HEK293T (cell line): Measurements from ENCODE around the gene FBLN1.

Experiments used
- ELF4 ChIP-seq: fragments of 450-650 bp; IDR thresholded peaks from 2 replicates; pipeline ENCODE4 v1.6.1; 2017; ENCODE audit warnings: antibody characterized with exemption
- FOXM1 ChIP-seq: fragments of 450-650 bp; IDR thresholded peaks from 2 replicates; pipeline ENCODE4 v1.6.1; 2017; ENCODE audit warnings: mild to moderate bottlenecking, borderline replicate concordance

GRCh38 chr22:45565973-45566372 is 63.3 kb downstream of the FBLN1 start:
- TF ChIP-seq FOXM1 (no peak), ELF4 (no peak)
